ENCODE measurements around the gene LONP1.

The LONP1 gene

DNA sequence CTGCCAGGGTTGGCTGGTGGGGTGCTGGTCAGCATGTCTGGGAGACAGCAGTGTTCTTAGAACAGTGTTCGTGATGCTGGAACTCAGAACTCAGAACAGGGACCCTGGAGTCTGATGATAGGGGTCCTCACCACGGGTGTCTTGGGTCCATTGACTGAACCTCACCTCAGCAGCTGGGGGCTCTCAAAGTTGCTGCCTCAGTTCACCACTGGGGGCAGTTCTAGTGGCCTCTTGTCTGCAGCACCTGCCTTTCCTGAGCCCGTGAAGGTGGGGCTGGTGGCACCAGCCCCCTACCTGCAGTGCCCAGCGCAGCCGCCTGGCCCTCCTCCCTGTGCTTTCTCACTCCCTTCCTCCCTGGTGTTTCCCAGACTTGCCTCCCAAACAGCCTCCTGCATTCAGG is 68.6 kb downstream of the LONP1 start:
- Histone ChIP-seq H3K27me3 (no peaks in the 10 kb centered on the region), H3K9me3 (no peaks in the 10 kb centered on the region), H3K4me1 (no peaks in the 10 kb centered on the region), H3K27ac (no peak overlapping the region), H3K4me3 (no peak overlapping the region), H3K36me3 (peaks cover 83 to 93% (median 90%) of the 10 kb centered on the region in 3 donors)
- TF ChIP-seq, protein P1, sequence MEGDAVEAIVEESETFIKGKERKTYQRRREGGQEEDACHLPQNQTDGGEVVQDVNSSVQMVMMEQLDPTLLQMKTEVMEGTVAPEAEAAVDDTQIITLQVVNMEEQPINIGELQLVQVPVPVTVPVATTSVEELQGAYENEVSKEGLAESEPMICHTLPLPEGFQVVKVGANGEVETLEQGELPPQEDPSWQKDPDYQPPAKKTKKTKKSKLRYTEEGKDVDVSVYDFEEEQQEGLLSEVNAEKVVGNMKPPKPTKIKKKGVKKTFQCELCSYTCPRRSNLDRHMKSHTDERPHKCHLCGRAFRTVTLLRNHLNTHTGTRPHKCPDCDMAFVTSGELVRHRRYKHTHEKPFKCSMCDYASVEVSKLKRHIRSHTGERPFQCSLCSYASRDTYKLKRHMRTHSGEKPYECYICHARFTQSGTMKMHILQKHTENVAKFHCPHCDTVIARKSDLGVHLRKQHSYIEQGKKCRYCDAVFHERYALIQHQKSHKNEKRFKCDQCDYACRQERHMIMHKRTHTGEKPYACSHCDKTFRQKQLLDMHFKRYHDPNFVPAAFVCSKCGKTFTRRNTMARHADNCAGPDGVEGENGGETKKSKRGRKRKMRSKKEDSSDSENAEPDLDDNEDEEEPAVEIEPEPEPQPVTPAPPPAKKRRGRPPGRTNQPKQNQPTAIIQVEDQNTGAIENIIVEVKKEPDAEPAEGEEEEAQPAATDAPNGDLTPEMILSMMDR (IDR thresholded peaks at IDR 0.05), result no peak
- no peak for DNase-seq
- intact Hi-C loops (cut with DNase I; ENCODE audit: low total_unique reads), result no loop called here

DNA sequence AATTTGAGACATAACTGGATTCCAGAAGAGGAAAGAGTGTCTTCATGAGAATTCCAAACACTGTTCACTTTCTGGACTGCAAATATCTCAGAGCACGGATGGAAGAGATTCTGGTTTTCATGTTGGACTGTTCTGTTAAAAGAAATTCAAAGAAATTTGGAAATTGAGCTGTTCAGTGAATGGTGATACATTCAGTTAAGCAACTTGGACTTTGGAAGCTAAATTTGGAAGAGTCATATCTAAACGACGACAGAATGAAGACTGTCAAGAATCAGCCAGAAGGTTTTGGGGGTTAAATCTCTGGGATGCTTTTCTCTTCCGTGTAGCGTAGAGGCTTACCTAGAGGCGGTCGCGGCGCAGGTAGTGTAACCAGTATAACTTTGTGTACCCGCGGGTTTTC is 71.5 kb downstream of the LONP1 start:
- Histone ChIP-seq H3K9me3 (no peaks in the 10 kb centered on the region), H3K4me1 (peaks cover 0 to 2% (median 0%) of the 10 kb centered on the region in 4 donors), H3K36me3 (peaks cover 78 to 91% (median 85%) of the 10 kb centered on the region in 3 donors), H3K27me3 (no peaks in the 10 kb centered on the region), H3K4me3 (no peak overlapping the region), H3K27ac (no peak overlapping the region)
- no peak for DNase-seq
- TF ChIP-seq, protein P1 (IDR thresholded peaks at IDR 0.05), result no peak
- intact Hi-C loops (cut with DNase I; ENCODE audit: low total_unique reads), result no loop called here

DNA sequence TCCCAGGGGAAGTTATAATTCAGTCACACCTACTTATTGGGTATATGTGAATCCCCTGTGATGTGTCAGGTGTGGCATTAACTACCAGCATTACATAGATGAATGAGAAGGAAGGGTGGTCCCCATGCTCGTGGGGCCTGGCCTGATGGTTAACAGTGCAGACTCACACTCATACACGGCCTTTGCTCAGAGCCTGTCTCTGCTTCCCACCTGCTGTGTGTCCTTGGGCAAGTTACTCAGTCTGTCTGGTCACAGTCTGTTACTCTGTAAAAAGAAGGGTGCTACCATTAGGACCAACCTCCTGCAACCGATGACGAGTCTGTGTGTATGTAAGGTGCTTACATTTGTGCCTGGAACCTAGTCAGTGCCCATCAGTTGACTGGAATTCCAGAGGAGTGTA is 73.2 kb downstream of the LONP1 start:
- H3K27me3 ChIP-seq, result no peaks in the 10 kb centered on the region
- no peaks in the 10 kb centered on the region for H3K9me3 ChIP-seq
- TF ChIP-seq, protein P1 (IDR thresholded peaks at IDR 0.05), result no peak
- peaks cover 0 to 7% (median 0%) of the 10 kb centered on the region in 4 donors for H3K4me1 ChIP-seq
- no peak for DNase-seq
- intact Hi-C loops (cut with DNase I; ENCODE audit: low total_unique reads), result no loop called here
- H3K27ac ChIP-seq, result no peak overlapping the region
- H3K4me3 ChIP-seq, result no peak overlapping the region
- H3K36me3 ChIP-seq, result peaks cover 72 to 89% (median 84%) of the 10 kb centered on the region in 3 donors

DNA sequence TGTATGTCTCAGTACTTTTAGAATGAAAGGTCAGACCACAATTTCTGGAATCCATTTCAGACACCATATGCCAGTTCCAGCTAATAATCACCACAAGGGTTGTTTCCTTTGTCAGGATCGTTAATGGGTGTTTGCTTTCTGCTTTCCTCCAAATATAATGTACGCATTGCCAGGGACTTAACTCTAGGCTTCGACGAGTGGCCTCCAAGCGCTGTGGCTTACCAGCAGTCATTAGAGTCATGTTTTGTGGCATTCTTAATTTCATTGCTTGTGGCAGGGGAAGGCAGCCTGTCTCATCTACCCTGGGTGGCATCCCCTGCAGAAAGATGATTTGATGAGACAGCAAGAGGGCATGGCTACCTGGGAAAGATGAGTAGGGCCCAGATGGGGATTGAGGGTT is 74.5 kb downstream of the LONP1 start:
- no peaks in the 10 kb centered on the region for H3K27me3 ChIP-seq
- H3K9me3 ChIP-seq, result no peaks in the 10 kb centered on the region
- H3K4me1 ChIP-seq, result peaks cover 0 to 7% (median 0%) of the 10 kb centered on the region in 4 donors
- DNase-seq, result no peak
- peaks cover 62 to 83% (median 75%) of the 10 kb centered on the region in 3 donors for H3K36me3 ChIP-seq
- H3K27ac ChIP-seq, result no peak overlapping the region
- H3K4me3 ChIP-seq, result no peak overlapping the region
- TF ChIP-seq, protein P1 (IDR thresholded peaks at IDR 0.05), result no peak
- intact Hi-C loops (cut with DNase I; ENCODE audit: low total_unique reads), result no loop called here

DNA sequence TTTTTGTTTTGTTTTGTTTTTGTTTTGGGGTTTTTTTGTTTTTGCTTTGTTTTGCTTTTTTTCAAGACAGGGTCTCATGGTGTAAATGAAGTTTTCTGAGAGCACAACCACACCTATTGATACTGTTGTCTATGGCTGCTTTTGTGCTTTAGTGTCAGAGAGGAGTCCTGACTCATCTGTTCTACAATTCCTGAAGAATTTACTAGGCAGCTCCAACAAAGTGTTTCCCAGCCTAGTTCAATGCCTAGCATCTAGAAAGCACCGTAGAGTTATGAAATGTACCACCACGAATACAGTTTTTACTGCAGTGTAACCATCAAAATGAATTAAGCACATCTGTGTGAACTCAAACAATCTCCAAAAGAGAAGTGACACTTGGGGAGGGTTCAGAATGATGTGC is 75.9 kb downstream of the LONP1 start:
- intact Hi-C loops (cut with DNase I; ENCODE audit: low total_unique reads), result no loop called here
- TF ChIP-seq, protein P1 (IDR thresholded peaks at IDR 0.05), result no peak
- DNase-seq, result no peak
- H3K4me3 ChIP-seq, result no peak overlapping the region
- no peak overlapping the region for H3K27ac ChIP-seq
- no peaks in the 10 kb centered on the region for H3K9me3 ChIP-seq
- no peaks in the 10 kb centered on the region for H3K27me3 ChIP-seq
- H3K4me1 ChIP-seq, result peaks cover 0 to 7% (median 0%) of the 10 kb centered on the region in 4 donors
- H3K36me3 ChIP-seq, result peaks cover 55 to 73% (median 65%) of the 10 kb centered on the region in 3 donors

DNA sequence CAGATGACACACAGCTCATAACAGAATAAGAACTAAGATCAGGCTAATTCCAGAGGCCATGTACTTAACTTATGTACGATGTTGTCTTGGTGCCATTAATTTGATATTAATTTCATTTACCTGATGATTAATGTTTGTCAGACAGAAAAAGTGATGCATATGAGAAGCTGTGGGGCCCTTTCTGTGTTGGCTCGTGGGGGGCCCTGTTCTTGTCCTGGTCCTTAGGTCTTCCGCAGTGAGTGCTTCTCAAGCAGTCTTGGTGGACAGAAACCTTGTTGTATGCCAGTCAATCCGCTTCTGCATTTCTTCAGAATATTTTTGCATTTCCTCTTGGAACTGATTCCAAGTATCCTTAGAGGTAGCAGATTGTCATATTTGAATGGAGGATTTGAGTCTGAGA is 76.9 kb downstream of the LONP1 start:
- Histone ChIP-seq H3K27ac (no peak overlapping the region), H3K27me3 (no peaks in the 10 kb centered on the region), H3K4me3 (no peak overlapping the region), H3K4me1 (peaks cover 0 to 10% (median 2%) of the 10 kb centered on the region in 4 donors), H3K36me3 (peaks cover 50 to 67% (median 59%) of the 10 kb centered on the region in 3 donors), H3K9me3 (no peaks in the 10 kb centered on the region)
- no peak for DNase-seq
- intact Hi-C loops (cut with DNase I; ENCODE audit: low total_unique reads), result no loop called here
- TF ChIP-seq, protein P1 (IDR thresholded peaks at IDR 0.05), result no peak

Data from tibial artery (tissue), 4 donors.